HG02852 (cell line): ENCODE data around the gene CCDC148.

Experiments
- ATAC-seq: cut with Tn5 transposase; IDR thresholded peaks from one replicate; pipeline ENCODE4 v1.9.1; 2021; ENCODE audit warnings: mild to moderate bottlenecking, moderate library complexity; ENCODE audit not compliant: unreplicated experiment

Gene CCDC148

GRCh38 chr2:158456309-158457066, at the start of gene CCDC148, which contains the start of gene PKP4:
Gene CCDC148 (minus strand): TSS chr2:158456753. CDS start chr2:158456439, 314 bp downstream.
Gene PKP4 (plus strand): TSS chr2:158456952. CDS start chr2:158533185, 76,233 bp downstream.
- peak; percentile 93 for ATAC-seq

GRCh38 chr2:158505448-158505934, 48.9 kb upstream of the CCDC148 start:
- no peak for ATAC-seq

- ATAC-seq: no peak
These were observed 47.5 kb upstream of the CCDC148 start for GRCh38 chr2:158504088-158504487.

- no peak for ATAC-seq
These were observed 46.4 kb upstream of the CCDC148 start for GRCh38 chr2:158502974-158503373.

GRCh38 chr2:158501301-158501700, 44.7 kb upstream of the CCDC148 start:
- no peak for ATAC-seq

GRCh38 chr2:158500333-158500732, 43.8 kb upstream of the CCDC148 start:
- ATAC-seq: no peak

- ATAC-seq: no peak
These were observed 42.8 kb upstream of the CCDC148 start for GRCh38 chr2:158499383-158499782.

GRCh38 chr2:158498749-158499136, 42.2 kb upstream of the CCDC148 start:
- ATAC-seq: no peak

GRCh38 chr2:158498043-158498748, 41.6 kb upstream of the CCDC148 start:
- no peak for ATAC-seq

GRCh38 chr2:158497486-158497885, 40.9 kb upstream of the CCDC148 start:
- ATAC-seq: no peak

- no peak for ATAC-seq
These were observed 40.4 kb upstream of the CCDC148 start for GRCh38 chr2:158496986-158497385.

- no peak for ATAC-seq
These were observed 38.6 kb upstream of the CCDC148 start for GRCh38 chr2:158495175-158495574.

- no peak for ATAC-seq
These were observed 36.9 kb upstream of the CCDC148 start for GRCh38 chr2:158493458-158493857.

GRCh38 chr2:158491072-158491471, 34.5 kb upstream of the CCDC148 start:
- ATAC-seq: no peak

GRCh38 chr2:158489366-158490112, 33.0 kb upstream of the CCDC148 start:
- no peak for ATAC-seq

GRCh38 chr2:158488442-158489216, 32.1 kb upstream of the CCDC148 start:
- no peak for ATAC-seq

GRCh38 chr2:158487419-158487818, 30.9 kb upstream of the CCDC148 start:
- ATAC-seq: no peak

- no peak for ATAC-seq
These were observed 30.4 kb upstream of the CCDC148 start for GRCh38 chr2:158486970-158487325.

GRCh38 chr2:158486150-158486969, 29.8 kb upstream of the CCDC148 start:
- ATAC-seq: no peak
